ENCODE data around the gene LHFPL3. TPM values are rescaled to one million over a fixed set of nuclear protein-coding genes. Genes with fewer than 3 reads are reported as not detected.

The LHFPL3 gene
- total and polyA plus RNA-seq, 2 experiments from 2014 or later = 0.24 TPM; not detected in 1

GRCh38 chr7:104903846-104904245 lies 575.4 kb downstream of the LHFPL3 start:
- Mint-ChIP-seq H3K36me3 (ENCODE audit: low read depth) (no peaks in the 10 kb centered on the region), H3K4me3 (no peak overlapping the region), H3K27ac (no peak overlapping the region), H3K27me3 (ENCODE audit: insufficient read depth, low read depth, poor library complexity) (no peaks in the 10 kb centered on the region), H3K4me1 (no peaks in the 10 kb centered on the region), H3K9me3 (no peaks in the 10 kb centered on the region)
- H3K27me3 ChIP-seq (ENCODE audit: insufficient read depth) = no peaks in the 10 kb centered on the region
- TF ChIP-seq CREB1 (CRISPR knock-in tag; IDR thresholded peaks at IDR 0.05; ENCODE audit: low read depth) (no peak), JUNB (IDR thresholded peaks at IDR 0.05; ENCODE audit: unreplicated experiment) (no peak), NANOG (IDR thresholded peaks at IDR 0.05; ENCODE audit: borderline replicate concordance) (no peak), ZNF114 (CRISPR knock-in tag; IDR thresholded peaks at IDR 0.05) (no peak), REST (IDR thresholded peaks at IDR 0.05; ENCODE audit: unreplicated experiment) (no peak), ZNF462 (CRISPR knock-in tag; IDR thresholded peaks at IDR 0.05) (no peak), ZNF331 (CRISPR knock-in tag; IDR thresholded peaks at IDR 0.05; ENCODE audit: low read depth) (no peak), POLR2AphosphoS5 (IDR thresholded peaks at IDR 0.05; ENCODE audit: low read depth) (no peak), EZH2phosphoT487 (IDR thresholded peaks at IDR 0.05; ENCODE audit: unreplicated experiment) (no peak), EZH2 (IDR thresholded peaks at IDR 0.05; ENCODE audit: low read depth, unreplicated experiment) (no peak), CTCF (conservative IDR thresholded peaks at IDR 0.05; ENCODE audit: low read depth in 2 of 2) (no peak), STAT1 (IDR thresholded peaks at IDR 0.05; ENCODE audit: unreplicated experiment) (no peak), ETS1 (IDR thresholded peaks at IDR 0.05) (no peak)
- DNase-seq (ENCODE audit: low spot score) (no peak), ATAC-seq (no peak)
- H2AFZ ChIP-seq = no peak overlapping the region
- H3K27ac ChIP-seq (ENCODE audit: low read depth) = no peak overlapping the region
- H3K4me1 ChIP-seq (ENCODE audit: insufficient read depth) = peaks cover 3% of the 10 kb centered on the region; the same call in 1 of the 2 replicates
- H3K4me2 ChIP-seq = no peak overlapping the region
- H3K36me3 ChIP-seq (ENCODE audit: insufficient read depth) = no peaks in the 10 kb centered on the region
- H4K20me1 ChIP-seq (replicated peaks; ENCODE audit: insufficient read depth) = no peaks in the 10 kb centered on the region
- H3F3A ChIP-seq (replicated peaks; ENCODE audit: low read depth) = no peaks in the 10 kb centered on the region
- no peaks in the 10 kb centered on the region for H3K9me2 ChIP-seq (ENCODE audit: insufficient read depth)
- no peaks in the 10 kb centered on the region for H3K79me2 ChIP-seq (replicated peaks; ENCODE audit: insufficient read depth)
- H3K4me3 ChIP-seq = no peak overlapping the region
